ENCODE results near the gene SH3RF3.

- TF ChIP-seq LEF1 (IDR thresholded peaks at IDR 0.05) (no peak), ZNF407 (IDR thresholded peaks at IDR 0.05; ENCODE audit: low read depth) (no peak), EGR1 (conservative IDR thresholded peaks at IDR 0.05) (no peak)
Measured at GRCh38 chr2:109429567-109430328, 300.7 kb downstream of the SH3RF3 start.
